Fibroblast of mammary gland (primary cell): ENCODE data around the gene ACTL8.

Experiments used
- DNase-seq: peaks from one replicate; pipeline ENCODE4 v3.0.0-alpha.2; 2010; ENCODE audit warnings: low read depth
- H3K4me3 ChIP-seq: 2 replicates; pipeline ENCODE4 v1.5.1; 2011; ENCODE audit warnings: low read depth, mild to moderate bottlenecking, low read length, moderate library complexity; ENCODE audit not compliant: control insufficient read depth
- TF ChIP-seq, protein P1 (sequence below): conservative IDR thresholded peaks from 2 replicates; pipeline ENCODE4 v1.5.1; 2011; ENCODE audit warnings: low read depth, low read length, inconsistent platforms; ENCODE audit not compliant: control insufficient read depth, insufficient read depth

ACTL8 gene

DNA sequence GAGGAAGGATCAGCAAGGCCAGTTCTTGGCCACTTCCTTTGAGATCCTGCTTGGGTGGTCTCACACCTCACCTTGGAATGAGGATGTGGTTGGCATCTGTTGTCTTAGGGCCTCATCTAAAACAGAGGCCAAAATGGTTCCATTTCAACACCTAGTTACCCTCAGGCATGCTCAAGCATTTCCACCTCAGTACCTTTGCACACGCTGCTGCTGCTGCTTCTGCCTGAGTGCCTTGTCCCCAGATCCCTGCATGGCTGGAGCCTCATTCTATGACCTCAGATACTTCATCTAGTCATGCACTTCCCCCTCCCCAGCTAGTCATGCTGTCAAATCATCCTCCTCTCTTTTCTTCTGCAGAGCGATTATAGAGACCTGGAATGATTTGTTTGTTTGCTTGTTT, 86.8 kb downstream of the ACTL8 start:
- TF ChIP-seq, protein P1, sequence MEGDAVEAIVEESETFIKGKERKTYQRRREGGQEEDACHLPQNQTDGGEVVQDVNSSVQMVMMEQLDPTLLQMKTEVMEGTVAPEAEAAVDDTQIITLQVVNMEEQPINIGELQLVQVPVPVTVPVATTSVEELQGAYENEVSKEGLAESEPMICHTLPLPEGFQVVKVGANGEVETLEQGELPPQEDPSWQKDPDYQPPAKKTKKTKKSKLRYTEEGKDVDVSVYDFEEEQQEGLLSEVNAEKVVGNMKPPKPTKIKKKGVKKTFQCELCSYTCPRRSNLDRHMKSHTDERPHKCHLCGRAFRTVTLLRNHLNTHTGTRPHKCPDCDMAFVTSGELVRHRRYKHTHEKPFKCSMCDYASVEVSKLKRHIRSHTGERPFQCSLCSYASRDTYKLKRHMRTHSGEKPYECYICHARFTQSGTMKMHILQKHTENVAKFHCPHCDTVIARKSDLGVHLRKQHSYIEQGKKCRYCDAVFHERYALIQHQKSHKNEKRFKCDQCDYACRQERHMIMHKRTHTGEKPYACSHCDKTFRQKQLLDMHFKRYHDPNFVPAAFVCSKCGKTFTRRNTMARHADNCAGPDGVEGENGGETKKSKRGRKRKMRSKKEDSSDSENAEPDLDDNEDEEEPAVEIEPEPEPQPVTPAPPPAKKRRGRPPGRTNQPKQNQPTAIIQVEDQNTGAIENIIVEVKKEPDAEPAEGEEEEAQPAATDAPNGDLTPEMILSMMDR: no peak
- DNase-seq: no peak

DNA sequence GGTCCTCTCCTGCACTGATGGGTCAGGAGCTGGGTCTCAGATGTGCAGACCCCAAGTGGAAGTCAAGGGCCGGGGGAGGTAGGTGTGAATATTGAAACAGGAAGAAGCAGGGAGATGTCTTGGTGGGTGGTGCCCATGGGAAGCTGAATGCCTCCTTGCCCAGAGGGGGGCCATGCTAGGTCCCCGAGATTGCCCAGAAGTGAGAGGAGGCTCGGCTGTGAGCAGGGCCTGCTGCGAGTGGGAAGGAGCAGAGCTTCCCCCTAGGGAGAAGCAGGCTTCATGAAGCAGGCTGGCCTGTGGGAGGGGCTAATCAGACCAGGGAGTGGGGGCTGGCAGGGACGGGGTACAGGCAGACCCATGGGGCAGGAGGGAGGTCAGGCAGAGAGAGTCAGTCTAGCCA, 87.6 kb downstream of the ACTL8 start:
- no peak for DNase-seq
- no peak overlapping the region for H3K4me3 ChIP-seq
- TF ChIP-seq, protein P1: no peak

More for the DNA sequence above, 86.8 kb downstream of the ACTL8 start:
- no peak overlapping the region for H3K4me3 ChIP-seq

DNA sequence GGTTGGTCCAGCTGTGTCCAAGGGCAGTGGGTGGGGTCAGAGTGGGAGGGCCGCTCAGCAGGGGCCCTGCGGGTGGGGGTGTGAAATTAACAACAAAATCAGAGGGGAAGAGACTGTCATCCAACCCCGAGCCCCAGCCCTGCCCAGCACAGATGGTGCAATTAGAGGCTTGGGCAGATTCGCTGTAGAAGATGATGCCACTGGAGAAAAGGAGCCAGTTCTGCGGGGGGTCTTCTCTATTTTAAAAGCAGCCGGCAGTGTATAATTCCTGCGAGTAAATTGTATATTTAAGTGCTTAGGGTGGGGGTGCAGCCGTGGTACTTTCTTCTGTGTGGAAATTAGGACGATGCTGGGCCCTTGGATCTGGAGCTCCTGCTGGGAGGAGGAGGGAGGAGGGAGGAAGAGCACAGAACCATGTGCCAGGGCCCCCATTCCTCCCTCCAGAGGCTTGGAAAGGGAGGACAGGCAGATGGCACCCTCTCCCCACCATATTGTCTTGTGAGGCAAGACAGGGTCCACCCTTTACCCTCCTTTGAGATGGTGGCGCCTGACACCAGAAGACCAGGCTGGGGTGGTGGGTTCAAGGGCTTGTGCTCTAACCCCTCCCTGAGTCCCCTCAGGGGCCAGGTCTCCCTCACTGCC, 89.2 kb downstream of the ACTL8 start:
- TF ChIP-seq, protein P1: no peak
- no peak overlapping the region for H3K4me3 ChIP-seq
- DNase-seq: peak; percentile 3

DNA sequence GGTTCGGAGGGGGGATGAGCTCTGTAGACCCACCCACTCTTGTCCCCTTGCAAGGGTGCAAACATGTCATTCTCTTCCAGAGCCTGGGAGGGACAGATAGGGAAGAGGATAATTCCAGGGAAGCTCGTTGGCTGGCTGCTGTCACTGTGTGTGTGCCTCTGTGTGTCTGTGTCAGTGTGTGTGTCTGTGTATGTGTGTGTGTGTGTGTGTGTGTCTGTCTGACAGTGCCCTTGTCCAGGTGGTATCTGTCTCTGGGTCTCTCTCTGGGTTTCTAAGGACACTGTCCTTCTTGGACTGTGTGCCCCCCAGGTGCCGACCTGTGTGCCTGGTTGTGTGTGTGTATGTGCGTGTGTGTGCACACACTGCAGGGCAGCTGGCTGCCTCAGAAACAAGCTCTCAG, 90.5 kb downstream of the ACTL8 start:
- no peak overlapping the region for H3K4me3 ChIP-seq
- TF ChIP-seq, protein P1: no peak
- no peak for DNase-seq

DNA sequence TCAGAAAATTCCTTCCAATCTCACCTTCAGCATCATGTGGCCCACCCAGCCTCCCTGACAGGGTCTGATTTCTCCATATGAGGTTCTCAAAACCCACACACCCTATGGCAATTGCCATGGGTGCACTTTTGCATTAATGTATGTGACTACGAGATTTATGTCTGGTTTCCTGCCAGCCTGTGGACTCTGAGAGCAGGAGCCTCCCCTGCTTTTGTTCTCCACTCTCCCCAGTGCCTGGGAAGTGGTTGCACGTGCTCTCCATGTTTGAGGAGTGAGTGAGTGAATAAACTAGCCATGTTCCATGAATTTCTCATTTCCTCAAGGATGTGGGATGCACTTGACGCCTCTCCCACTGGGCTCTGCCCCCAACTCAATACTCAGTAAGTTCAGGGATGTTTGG, 91.2 kb downstream of the ACTL8 start:
- TF ChIP-seq, protein P1: no peak
- no peak overlapping the region for H3K4me3 ChIP-seq
- no peak for DNase-seq

DNA sequence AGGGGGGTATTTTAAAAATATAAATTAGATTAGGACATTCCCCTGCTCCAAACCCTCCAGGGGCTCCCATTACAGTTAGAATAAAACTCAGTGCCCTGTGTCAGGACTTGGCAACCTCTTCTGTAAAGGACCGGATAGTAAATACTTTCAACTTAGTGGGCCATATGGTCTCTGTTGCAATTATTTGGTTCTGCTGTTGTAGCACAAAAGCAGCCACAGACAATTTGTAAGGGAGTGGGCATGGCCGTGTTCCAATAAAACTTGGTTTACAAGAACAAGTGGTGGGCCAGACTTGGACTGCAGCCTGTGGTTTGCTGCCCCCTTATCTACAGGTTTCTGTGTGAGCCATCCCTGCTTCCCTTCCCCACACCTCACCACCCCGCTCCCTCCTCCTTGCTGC, 92.0 kb downstream of the ACTL8 start:
- DNase-seq: no peak
- TF ChIP-seq, protein P1: no peak

DNA sequence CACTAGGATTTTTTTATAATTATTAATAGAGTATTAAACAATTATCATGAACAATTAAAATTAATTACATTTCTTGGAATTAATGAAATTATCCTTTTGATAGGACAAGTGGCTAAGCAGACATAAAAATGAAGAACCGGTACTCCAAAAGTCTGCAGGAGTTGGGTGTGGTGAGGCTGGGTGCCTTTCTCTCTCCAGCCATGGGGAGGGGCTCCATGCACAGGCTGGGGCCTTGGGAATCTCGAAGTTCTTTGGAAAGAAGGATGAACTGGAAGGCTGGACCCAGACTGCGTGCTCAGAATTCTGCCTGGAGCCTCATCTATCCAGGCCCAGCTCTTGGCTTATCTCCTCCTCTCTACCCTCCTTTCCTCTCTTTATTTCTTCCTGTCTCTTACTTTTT, 94.1 kb downstream of the ACTL8 start:
- TF ChIP-seq, protein P1: peak; percentile 48
- DNase-seq: peak; percentile 21
- H3K4me3 ChIP-seq: no peak overlapping the region

More for the DNA sequence above, 92.0 kb downstream of the ACTL8 start:
- H3K4me3 ChIP-seq: no peak overlapping the region
